ENCODE data around the gene PCDHGA10. TPM values are rescaled to one million over a fixed set of nuclear protein-coding genes. Genes with fewer than 3 reads are reported as not detected.

The PCDHGA10 gene
- total RNA-seq, 1 experiment from 2014 or later = 3.8 TPM

DNA sequence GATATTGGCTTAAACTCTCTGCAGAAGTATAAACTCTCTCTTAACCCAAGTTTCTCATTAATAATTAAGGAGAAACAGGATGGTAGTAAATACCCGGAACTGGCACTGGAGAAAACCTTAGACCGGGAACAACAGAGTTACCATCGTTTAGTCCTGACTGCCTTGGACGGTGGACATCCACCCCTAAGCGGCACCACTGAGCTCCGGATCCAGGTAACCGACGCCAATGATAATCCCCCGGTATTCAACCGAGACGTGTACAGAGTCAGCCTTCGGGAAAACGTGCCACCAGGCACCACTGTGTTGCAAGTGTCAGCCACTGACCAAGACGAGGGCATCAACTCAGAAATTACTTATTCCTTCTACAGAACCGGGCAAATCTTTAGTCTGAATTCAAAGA is 14.2 kb upstream of the PCDHGA10 start:
- Histone ChIP-seq H3K9me2 (ENCODE audit: insufficient read depth) (no peaks in the 10 kb centered on the region), H3K36me3 (ENCODE audit: control insufficient read depth in 1 of 2, insufficient read depth in 2 of 2, low read length in 2 of 2) (no peaks in the 10 kb centered on the region), H3K27me3 (ENCODE audit: insufficient read depth, low read length) (no peaks in the 10 kb centered on the region), H2AFZ (ENCODE audit: low read depth, low read length, poor library complexity, severe bottlenecking) (no peak overlapping the region), H3K79me2 (ENCODE audit: insufficient read depth, low read length) (no peaks in the 10 kb centered on the region), H3K9ac (ENCODE audit: low read length) (no peak overlapping the region), H3K4me3 (replicated peaks in 1 of 2; ENCODE audit: low read depth in 1 of 2, low read length in 2 of 2) (no peak overlapping the region), H3K4me1 (ENCODE audit: control insufficient read depth in 1 of 2, insufficient read depth in 2 of 2, low read length in 2 of 2) (no peaks in the 10 kb centered on the region), H3K9me3 (ENCODE audit: control insufficient read depth in 1 of 2, insufficient read depth in 1 of 2, low read depth in 1 of 2, low read length in 2 of 2) (no peaks in the 10 kb centered on the region; a peak in 1 of 4 replicates), H4K20me1 (ENCODE audit: insufficient read depth) (no peaks in the 10 kb centered on the region), H3K27ac (ENCODE audit: low read depth, low read length) (no peak overlapping the region), H3K4me2 (ENCODE audit: low read length) (no peak overlapping the region)
- no peak for DNase-seq (ENCODE audit: low read depth, low spot score)
- CTCF ChIA-PET = no interaction called here
- TF ChIP-seq, protein P1, sequence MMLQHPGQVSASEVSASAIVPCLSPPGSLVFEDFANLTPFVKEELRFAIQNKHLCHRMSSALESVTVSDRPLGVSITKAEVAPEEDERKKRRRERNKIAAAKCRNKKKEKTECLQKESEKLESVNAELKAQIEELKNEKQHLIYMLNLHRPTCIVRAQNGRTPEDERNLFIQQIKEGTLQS (IDR thresholded peaks at IDR 0.05) = no peak
- no peak for TF ChIP-seq SRF (IDR thresholded peaks at IDR 0.05; ENCODE audit: low read depth)
- TF ChIP-seq POLR2AphosphoS5 (IDR thresholded peaks at IDR 0.05; ENCODE audit: low read depth, low read length) = no peak
- TF ChIP-seq YY1 (IDR thresholded peaks at IDR 0.05; ENCODE audit: extremely low read depth, insufficient replicate concordance, low read depth, low read length) = no peak
- TF ChIP-seq EZH2phosphoT487 (IDR thresholded peaks at IDR 0.05; ENCODE audit: borderline replicate concordance) = no peak
- TF ChIP-seq, protein P2, sequence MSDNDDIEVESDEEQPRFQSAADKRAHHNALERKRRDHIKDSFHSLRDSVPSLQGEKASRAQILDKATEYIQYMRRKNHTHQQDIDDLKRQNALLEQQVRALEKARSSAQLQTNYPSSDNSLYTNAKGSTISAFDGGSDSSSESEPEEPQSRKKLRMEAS (IDR thresholded peaks at IDR 0.05) = no peak
- TF ChIP-seq, protein P3, sequence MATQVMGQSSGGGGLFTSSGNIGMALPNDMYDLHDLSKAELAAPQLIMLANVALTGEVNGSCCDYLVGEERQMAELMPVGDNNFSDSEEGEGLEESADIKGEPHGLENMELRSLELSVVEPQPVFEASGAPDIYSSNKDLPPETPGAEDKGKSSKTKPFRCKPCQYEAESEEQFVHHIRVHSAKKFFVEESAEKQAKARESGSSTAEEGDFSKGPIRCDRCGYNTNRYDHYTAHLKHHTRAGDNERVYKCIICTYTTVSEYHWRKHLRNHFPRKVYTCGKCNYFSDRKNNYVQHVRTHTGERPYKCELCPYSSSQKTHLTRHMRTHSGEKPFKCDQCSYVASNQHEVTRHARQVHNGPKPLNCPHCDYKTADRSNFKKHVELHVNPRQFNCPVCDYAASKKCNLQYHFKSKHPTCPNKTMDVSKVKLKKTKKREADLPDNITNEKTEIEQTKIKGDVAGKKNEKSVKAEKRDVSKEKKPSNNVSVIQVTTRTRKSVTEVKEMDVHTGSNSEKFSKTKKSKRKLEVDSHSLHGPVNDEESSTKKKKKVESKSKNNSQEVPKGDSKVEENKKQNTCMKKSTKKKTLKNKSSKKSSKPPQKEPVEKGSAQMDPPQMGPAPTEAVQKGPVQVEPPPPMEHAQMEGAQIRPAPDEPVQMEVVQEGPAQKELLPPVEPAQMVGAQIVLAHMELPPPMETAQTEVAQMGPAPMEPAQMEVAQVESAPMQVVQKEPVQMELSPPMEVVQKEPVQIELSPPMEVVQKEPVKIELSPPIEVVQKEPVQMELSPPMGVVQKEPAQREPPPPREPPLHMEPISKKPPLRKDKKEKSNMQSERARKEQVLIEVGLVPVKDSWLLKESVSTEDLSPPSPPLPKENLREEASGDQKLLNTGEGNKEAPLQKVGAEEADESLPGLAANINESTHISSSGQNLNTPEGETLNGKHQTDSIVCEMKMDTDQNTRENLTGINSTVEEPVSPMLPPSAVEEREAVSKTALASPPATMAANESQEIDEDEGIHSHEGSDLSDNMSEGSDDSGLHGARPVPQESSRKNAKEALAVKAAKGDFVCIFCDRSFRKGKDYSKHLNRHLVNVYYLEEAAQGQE (IDR thresholded peaks at IDR 0.05; ENCODE audit: low read depth) = no peak
- no peak for TF ChIP-seq ZNF274 (IDR thresholded peaks at IDR 0.05; ENCODE audit: low read depth, low read length)
- no peak for TF ChIP-seq SIN3A (IDR thresholded peaks at IDR 0.05; ENCODE audit: low read depth)
- TF ChIP-seq, protein P4, sequence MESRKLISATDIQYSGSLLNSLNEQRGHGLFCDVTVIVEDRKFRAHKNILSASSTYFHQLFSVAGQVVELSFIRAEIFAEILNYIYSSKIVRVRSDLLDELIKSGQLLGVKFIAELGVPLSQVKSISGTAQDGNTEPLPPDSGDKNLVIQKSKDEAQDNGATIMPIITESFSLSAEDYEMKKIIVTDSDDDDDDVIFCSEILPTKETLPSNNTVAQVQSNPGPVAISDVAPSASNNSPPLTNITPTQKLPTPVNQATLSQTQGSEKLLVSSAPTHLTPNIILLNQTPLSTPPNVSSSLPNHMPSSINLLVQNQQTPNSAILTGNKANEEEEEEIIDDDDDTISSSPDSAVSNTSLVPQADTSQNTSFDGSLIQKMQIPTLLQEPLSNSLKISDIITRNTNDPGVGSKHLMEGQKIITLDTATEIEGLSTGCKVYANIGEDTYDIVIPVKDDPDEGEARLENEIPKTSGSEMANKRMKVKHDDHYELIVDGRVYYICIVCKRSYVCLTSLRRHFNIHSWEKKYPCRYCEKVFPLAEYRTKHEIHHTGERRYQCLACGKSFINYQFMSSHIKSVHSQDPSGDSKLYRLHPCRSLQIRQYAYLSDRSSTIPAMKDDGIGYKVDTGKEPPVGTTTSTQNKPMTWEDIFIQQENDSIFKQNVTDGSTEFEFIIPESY (IDR thresholded peaks at IDR 0.05; ENCODE audit: extremely low read depth, insufficient replicate concordance, low read length) = no peak
- no peak for TF ChIP-seq RAD21 (IDR thresholded peaks at IDR 0.05; ENCODE audit: low read depth)
- no peak for TF ChIP-seq CBX3 (IDR thresholded peaks at IDR 0.05; ENCODE audit: low read depth)
- no peak for TF ChIP-seq SP1 (IDR thresholded peaks at IDR 0.05; ENCODE audit: low read depth)
- no peak for TF ChIP-seq ELF1 (IDR thresholded peaks at IDR 0.05; ENCODE audit: borderline replicate concordance, low read depth)
- no peak for TF ChIP-seq EGR1 (IDR thresholded peaks at IDR 0.05; ENCODE audit: low read depth)
- TF ChIP-seq TCF7L2 (IDR thresholded peaks at IDR 0.05; ENCODE audit: borderline replicate concordance, extremely low read depth, insufficient read depth, insufficient read length) = no peak
- no peak for TF ChIP-seq POLR2A (IDR thresholded peaks at IDR 0.05; ENCODE audit: borderline replicate concordance, extremely low read depth, insufficient read depth, insufficient read length)
- TF ChIP-seq, protein P5, sequence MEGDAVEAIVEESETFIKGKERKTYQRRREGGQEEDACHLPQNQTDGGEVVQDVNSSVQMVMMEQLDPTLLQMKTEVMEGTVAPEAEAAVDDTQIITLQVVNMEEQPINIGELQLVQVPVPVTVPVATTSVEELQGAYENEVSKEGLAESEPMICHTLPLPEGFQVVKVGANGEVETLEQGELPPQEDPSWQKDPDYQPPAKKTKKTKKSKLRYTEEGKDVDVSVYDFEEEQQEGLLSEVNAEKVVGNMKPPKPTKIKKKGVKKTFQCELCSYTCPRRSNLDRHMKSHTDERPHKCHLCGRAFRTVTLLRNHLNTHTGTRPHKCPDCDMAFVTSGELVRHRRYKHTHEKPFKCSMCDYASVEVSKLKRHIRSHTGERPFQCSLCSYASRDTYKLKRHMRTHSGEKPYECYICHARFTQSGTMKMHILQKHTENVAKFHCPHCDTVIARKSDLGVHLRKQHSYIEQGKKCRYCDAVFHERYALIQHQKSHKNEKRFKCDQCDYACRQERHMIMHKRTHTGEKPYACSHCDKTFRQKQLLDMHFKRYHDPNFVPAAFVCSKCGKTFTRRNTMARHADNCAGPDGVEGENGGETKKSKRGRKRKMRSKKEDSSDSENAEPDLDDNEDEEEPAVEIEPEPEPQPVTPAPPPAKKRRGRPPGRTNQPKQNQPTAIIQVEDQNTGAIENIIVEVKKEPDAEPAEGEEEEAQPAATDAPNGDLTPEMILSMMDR (IDR thresholded peaks at IDR 0.05 in 2 of 3, conservative IDR thresholded peaks at IDR 0.05 in 1 of 3; ENCODE audit: borderline replicate concordance in 1 of 3, insufficient read depth in 1 of 3, low read depth in 2 of 3, low read length in 2 of 3) = no peak
- intact Hi-C loops (cut with micrococcal nuclease) = no loop called here
- no TSS peak for BruUV-seq (replicated peaks)
- POLR2A ChIA-PET = no interaction called here
- no peak for ATAC-seq
- RAD21 ChIA-PET (ENCODE audit: low non-redundant PET in 1 of 2, low total read pairs in 2 of 2, uncharacterized antibody in 2 of 2, unreplicated experiment in 2 of 2) = no interaction called here
